Measurements from ENCODE around the gene RNLS. TPM values are rescaled to one million over a fixed set of nuclear protein-coding genes. Genes with fewer than 3 reads are reported as not detected.

Gene RNLS
- polyA plus RNA-seq, 3 donors: 3.3 to 3.9 (median 3.7) TPM

DNA sequence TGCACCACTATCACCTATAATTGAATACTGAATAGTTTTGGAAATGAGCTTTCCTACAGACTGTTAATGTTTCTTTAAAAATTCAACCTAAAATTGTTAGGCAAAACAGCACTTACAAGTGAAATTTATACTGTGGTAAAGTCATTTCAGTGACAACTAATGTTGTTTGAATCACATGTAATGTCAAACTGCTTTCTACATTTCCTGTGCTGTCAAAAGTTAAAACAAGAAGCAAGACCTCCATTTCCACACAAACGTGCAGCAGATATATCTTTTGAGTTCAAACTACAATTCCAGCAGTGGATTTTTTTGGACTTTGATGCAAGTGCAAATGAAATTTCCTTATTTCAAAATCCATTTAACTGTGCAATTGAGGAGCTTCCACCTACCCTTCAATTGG is 199.8 kb downstream of the RNLS start:
- H3K9ac ChIP-seq (ENCODE audit: insufficient read depth, low read length, poor library complexity, severe bottlenecking): no peak overlapping the region
- peak overlapping the region; percentile 10 for H2AFZ ChIP-seq (ENCODE audit: insufficient read depth, low read depth, low read length, poor library complexity, severe bottlenecking)
- no peak overlapping the region for H3K4me3 ChIP-seq (replicated peaks in 1 of 3; ENCODE audit: low read depth in 2 of 3, low read length in 3 of 3)
- H3K27ac ChIP-seq (ENCODE audit: low read depth in 1 of 2, low read length in 2 of 2): no peak overlapping the region
- H3K36me3 ChIP-seq (replicated peaks in 1 of 2; ENCODE audit: control insufficient read depth in 1 of 2, insufficient read depth in 2 of 2, low read length in 2 of 2): no peaks in the 10 kb centered on the region
- TF ChIP-seq, protein P1, sequence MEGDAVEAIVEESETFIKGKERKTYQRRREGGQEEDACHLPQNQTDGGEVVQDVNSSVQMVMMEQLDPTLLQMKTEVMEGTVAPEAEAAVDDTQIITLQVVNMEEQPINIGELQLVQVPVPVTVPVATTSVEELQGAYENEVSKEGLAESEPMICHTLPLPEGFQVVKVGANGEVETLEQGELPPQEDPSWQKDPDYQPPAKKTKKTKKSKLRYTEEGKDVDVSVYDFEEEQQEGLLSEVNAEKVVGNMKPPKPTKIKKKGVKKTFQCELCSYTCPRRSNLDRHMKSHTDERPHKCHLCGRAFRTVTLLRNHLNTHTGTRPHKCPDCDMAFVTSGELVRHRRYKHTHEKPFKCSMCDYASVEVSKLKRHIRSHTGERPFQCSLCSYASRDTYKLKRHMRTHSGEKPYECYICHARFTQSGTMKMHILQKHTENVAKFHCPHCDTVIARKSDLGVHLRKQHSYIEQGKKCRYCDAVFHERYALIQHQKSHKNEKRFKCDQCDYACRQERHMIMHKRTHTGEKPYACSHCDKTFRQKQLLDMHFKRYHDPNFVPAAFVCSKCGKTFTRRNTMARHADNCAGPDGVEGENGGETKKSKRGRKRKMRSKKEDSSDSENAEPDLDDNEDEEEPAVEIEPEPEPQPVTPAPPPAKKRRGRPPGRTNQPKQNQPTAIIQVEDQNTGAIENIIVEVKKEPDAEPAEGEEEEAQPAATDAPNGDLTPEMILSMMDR (IDR thresholded peaks at IDR 0.05): no peak
- H3K4me3 Mint-ChIP-seq: no peak overlapping the region
- no peaks in the 10 kb centered on the region for H3K27me3 Mint-ChIP-seq (ENCODE audit: low read depth in 3 of 3)
- H3K27me3 ChIP-seq (ENCODE audit: control insufficient read depth in 2 of 2, insufficient read depth in 2 of 2, low read length in 2 of 2): no peaks in the 10 kb centered on the region
- DNase-seq: no peak
- H3K9me3 Mint-ChIP-seq: peaks cover 0 to 10% (median 4%) of the 10 kb centered on the region in 7 donors
- WGBS (ENCODE audit: insufficient coverage): no CpG with 5 or more reads among the region's 1 CpG
- no peak overlapping the region for H3K4me2 ChIP-seq (replicated peaks; ENCODE audit: extremely low read depth, low read length, poor library complexity, severe bottlenecking)
- H3K36me3 Mint-ChIP-seq: no peaks in the 10 kb centered on the region
- H4K20me1 ChIP-seq (ENCODE audit: insufficient read depth, low read length): no peaks in the 10 kb centered on the region
- H3K4me1 ChIP-seq (ENCODE audit: control insufficient read depth in 1 of 2, insufficient read depth in 2 of 2, low read length in 2 of 2): peaks cover 28 to 35% of the 10 kb centered on the region in 2 donors
- H3K9me3 ChIP-seq (replicated peaks in 1 of 2; ENCODE audit: control insufficient read depth in 1 of 2, insufficient read depth in 1 of 2, low read length in 2 of 2): no peaks in the 10 kb centered on the region
- no peak overlapping the region for H3K27ac Mint-ChIP-seq
- intact Hi-C loops (cut with micrococcal nuclease): loop anchor here in 1 of 2 donors (10.0 kb wide), 1 partner anchor 518 kb away; the partner anchor contains the start of genes KLLN and PTEN
- peaks cover 15% of the 10 kb centered on the region for H3K4me1 Mint-ChIP-seq
- H3K79me2 ChIP-seq (ENCODE audit: insufficient read depth, low read length): no peaks in the 10 kb centered on the region

- no CpG with 5 or more reads among the region's 2 CpGs for WGBS (ENCODE audit: insufficient coverage)
- no peaks in the 10 kb centered on the region for H3K36me3 ChIP-seq (replicated peaks in 1 of 2; ENCODE audit: control insufficient read depth in 1 of 2, insufficient read depth in 2 of 2, low read length in 2 of 2)
- TF ChIP-seq, protein P1 (IDR thresholded peaks at IDR 0.05): no peak
- H3K27me3 ChIP-seq (ENCODE audit: control insufficient read depth in 2 of 2, insufficient read depth in 2 of 2, low read length in 2 of 2): no peaks in the 10 kb centered on the region
- H3K9ac ChIP-seq (ENCODE audit: insufficient read depth, low read length, poor library complexity, severe bottlenecking): no peak overlapping the region
- no peak overlapping the region for H3K27ac Mint-ChIP-seq
- no peaks in the 10 kb centered on the region for H3K27me3 Mint-ChIP-seq (ENCODE audit: low read depth in 3 of 3)
- no peak overlapping the region for H3K27ac ChIP-seq (ENCODE audit: low read depth in 1 of 2, low read length in 2 of 2)
- no peak for DNase-seq
- no peaks in the 10 kb centered on the region for H3K36me3 Mint-ChIP-seq
- H3K9me3 Mint-ChIP-seq: peaks cover 0 to 10% (median 4%) of the 10 kb centered on the region in 7 donors
- peaks cover 28 to 35% of the 10 kb centered on the region in 2 donors for H3K4me1 ChIP-seq (ENCODE audit: control insufficient read depth in 1 of 2, insufficient read depth in 2 of 2, low read length in 2 of 2)
- no peaks in the 10 kb centered on the region for H3K79me2 ChIP-seq (ENCODE audit: insufficient read depth, low read length)
- H2AFZ ChIP-seq (ENCODE audit: insufficient read depth, low read depth, low read length, poor library complexity, severe bottlenecking): no peak overlapping the region
- H3K4me3 Mint-ChIP-seq: no peak overlapping the region
- H3K4me3 ChIP-seq (replicated peaks in 1 of 3; ENCODE audit: low read depth in 2 of 3, low read length in 3 of 3): no peak overlapping the region
- no peaks in the 10 kb centered on the region for H4K20me1 ChIP-seq (ENCODE audit: insufficient read depth, low read length)
- intact Hi-C loops (cut with micrococcal nuclease): loop anchor here in 1 of 2 donors (10.0 kb wide), 1 partner anchor 518 kb away; the partner anchor contains the start of genes KLLN and PTEN
- H3K9me3 ChIP-seq (replicated peaks in 1 of 2; ENCODE audit: control insufficient read depth in 1 of 2, insufficient read depth in 1 of 2, low read length in 2 of 2): no peaks in the 10 kb centered on the region
- no peak overlapping the region for H3K4me2 ChIP-seq (replicated peaks; ENCODE audit: extremely low read depth, low read length, poor library complexity, severe bottlenecking)
- peaks cover 15% of the 10 kb centered on the region for H3K4me1 Mint-ChIP-seq
These were observed 200.4 kb downstream of the RNLS start for GRCh38 chr10:88382699-88383098.

Data from CD14-positive monocyte (primary cell).